Loucy (cell line): Measurements from ENCODE around the gene CHCHD10.

Experiments used
- H2AFZ ChIP-seq: fragments of 200-600 bp; sonication (generic); 2 replicates; pipeline ENCODE4 v1.6.0; 2016; ENCODE audit warnings: antibody characterized with exemption, mild to moderate bottlenecking, low read length, moderate library complexity
- H3F3A ChIP-seq: fragments of 200-600 bp; 2 replicates; pipeline ENCODE4 v1.6.0; 2016; ENCODE audit warnings: antibody characterized with exemption, low read depth, mild to moderate bottlenecking
- H3K27me3 ChIP-seq: fragments of 200-600 bp; sonication (generic); 2 replicates; pipeline ENCODE4 v1.6.1; 2014; ENCODE audit warnings: low read length, mild to moderate bottlenecking; ENCODE audit not compliant: insufficient read depth, poor library complexity, severe bottlenecking
- H3K36me3 ChIP-seq: fragments of 200-600 bp; sonication (generic); 2 replicates; pipeline ENCODE4 v1.6.1; 2016; ENCODE audit warnings: low read length; ENCODE audit not compliant: insufficient read depth
- H3K4me1 ChIP-seq: fragments of 200-600 bp; sonication (generic); 2 replicates; pipeline ENCODE4 v1.5.1; 2014; ENCODE audit warnings: low read length, mild to moderate bottlenecking; ENCODE audit not compliant: insufficient read depth, poor library complexity, severe bottlenecking
- H3K4me2 ChIP-seq: fragments of 200-600 bp; sonication (generic); 2 replicates; pipeline ENCODE4 v1.6.0; 2014; ENCODE audit warnings: antibody characterized with exemption, low read length, low read depth, mild to moderate bottlenecking; ENCODE audit not compliant: poor library complexity, severe bottlenecking
- H3K4me3 ChIP-seq: fragments of 200-600 bp; sonication (generic); 2 replicates; pipeline ENCODE4 v1.5.1; 2014; ENCODE audit warnings: low read length, mild to moderate bottlenecking, mixed read lengths; ENCODE audit not compliant: poor library complexity, severe bottlenecking
- H3K79me2 ChIP-seq: fragments of 200-600 bp; sonication (generic); 2 replicates; pipeline ENCODE4 v1.6.1; 2014; ENCODE audit warnings: low read length; ENCODE audit not compliant: insufficient read depth
- H3K9ac ChIP-seq: fragments of 200-600 bp; sonication (generic); 2 replicates; pipeline ENCODE4 v1.6.0; 2014; ENCODE audit warnings: mild to moderate bottlenecking, low read depth, low read length, moderate library complexity; ENCODE audit not compliant: poor library complexity, severe bottlenecking
- H3K9me2 ChIP-seq: fragments of 200-600 bp; sonication (generic); replicated peaks from 2 replicates; pipeline ENCODE4 v1.6.1; 2016; ENCODE audit warnings: low read depth, low read length, mixed read lengths
- H3K9me3 ChIP-seq: fragments of 200-600 bp; sonication (generic); 2 replicates; pipeline ENCODE4 v1.6.1; 2014; ENCODE audit warnings: mild to moderate bottlenecking, antibody characterized with exemption, low read length, low read depth; ENCODE audit not compliant: insufficient read depth
- H4K20me1 ChIP-seq: fragments of 200-600 bp; sonication (generic); 2 replicates; pipeline ENCODE4 v1.6.0; 2014; ENCODE audit warnings: antibody characterized with exemption, low read length, mild to moderate bottlenecking; ENCODE audit not compliant: insufficient read depth, poor library complexity, severe bottlenecking
- CTCF ChIP-seq: fragments of 200-600 bp; sonication (generic); conservative IDR thresholded peaks from 2 replicates; pipeline ENCODE4 v1.5.1; 2014; ENCODE audit warnings: mild to moderate bottlenecking, antibody characterized with exemption, low read length
- EZH2phosphoT487 ChIP-seq: fragments of 200-600 bp; IDR thresholded peaks from 2 replicates; pipeline ENCODE4 v1.6.1; 2018; ENCODE audit warnings: antibody characterized with exemption, mild to moderate bottlenecking, moderate library complexity, borderline replicate concordance

Gene CHCHD10

GRCh38 chr22:23767303-23767672 is 484 bp downstream of the CHCHD10 start:
- no peak for TF ChIP-seq EZH2phosphoT487
- TF ChIP-seq CTCF = no peak
- Histone ChIP-seq H3K79me2 (no peaks in the 10 kb centered on the region), H3K36me3 (no peaks in the 10 kb centered on the region), H3K4me3 (peak overlapping the region; percentile 74), H3F3A (no peaks in the 10 kb centered on the region), H3K9me3 (no peaks in the 10 kb centered on the region), H3K27me3 (no peaks in the 10 kb centered on the region), H4K20me1 (no peaks in the 10 kb centered on the region), H2AFZ (no peak overlapping the region), H3K4me2 (peak overlapping the region; percentile 82), H3K9me2 (no peaks in the 10 kb centered on the region), H3K4me1 (peaks cover 27% of the 10 kb centered on the region), H3K9ac (peak overlapping the region; percentile 82)

GRCh38 chr22:23764899-23765881 is 2.6 kb downstream of the CHCHD10 start:
- no peak overlapping the region for H3K4me3 ChIP-seq
- no peaks in the 10 kb centered on the region for H3K27me3 ChIP-seq
- no peaks in the 10 kb centered on the region for H4K20me1 ChIP-seq
- H3K4me1 ChIP-seq = peaks cover 27% of the 10 kb centered on the region
- H3F3A ChIP-seq = no peaks in the 10 kb centered on the region
- H3K9ac ChIP-seq = no peak overlapping the region
- H3K9me3 ChIP-seq = no peaks in the 10 kb centered on the region
- no peaks in the 10 kb centered on the region for H3K79me2 ChIP-seq
- no peak overlapping the region for H2AFZ ChIP-seq
- no peaks in the 10 kb centered on the region for H3K36me3 ChIP-seq
- no peaks in the 10 kb centered on the region for H3K9me2 ChIP-seq
- no peak for TF ChIP-seq CTCF
- TF ChIP-seq EZH2phosphoT487 = no peak
- no peak overlapping the region for H3K4me2 ChIP-seq

- no peak for TF ChIP-seq EZH2phosphoT487
- no peak for TF ChIP-seq CTCF
Observed at GRCh38 chr22:23763954-23764353, 3.8 kb downstream of the CHCHD10 start.

More at GRCh38 chr22:23763954-23764353, 3.8 kb downstream of the CHCHD10 start:
- no peak overlapping the region for H2AFZ ChIP-seq
- no peak overlapping the region for H3K4me3 ChIP-seq
- peak overlapping the region; percentile 52 for H3K4me2 ChIP-seq
- no peaks in the 10 kb centered on the region for H3K9me2 ChIP-seq
- no peaks in the 10 kb centered on the region for H3K9me3 ChIP-seq
- no peak overlapping the region for H3K9ac ChIP-seq
- H3K36me3 ChIP-seq = no peaks in the 10 kb centered on the region
- no peaks in the 10 kb centered on the region for H3K27me3 ChIP-seq
- peaks cover 27% of the 10 kb centered on the region for H3K4me1 ChIP-seq
- H4K20me1 ChIP-seq = no peaks in the 10 kb centered on the region
- H3F3A ChIP-seq = no peaks in the 10 kb centered on the region
- H3K79me2 ChIP-seq = no peaks in the 10 kb centered on the region
